WI38 (cell line): ENCODE measurements around the gene NDUFB3.

ENCODE experiments used
- H3K4me3 ChIP-seq: 2 replicates; pipeline ENCODE4 v1.5.1; 2011; ENCODE audit warnings: low read depth, mild to moderate bottlenecking, control low read depth, low read length
- TF ChIP-seq, protein P1 (sequence below): IDR thresholded peaks from 2 replicates; pipeline ENCODE4 v1.5.1; 2012; ENCODE audit warnings: low read depth, mild to moderate bottlenecking, control low read depth, low read length

The NDUFB3 gene

DNA sequence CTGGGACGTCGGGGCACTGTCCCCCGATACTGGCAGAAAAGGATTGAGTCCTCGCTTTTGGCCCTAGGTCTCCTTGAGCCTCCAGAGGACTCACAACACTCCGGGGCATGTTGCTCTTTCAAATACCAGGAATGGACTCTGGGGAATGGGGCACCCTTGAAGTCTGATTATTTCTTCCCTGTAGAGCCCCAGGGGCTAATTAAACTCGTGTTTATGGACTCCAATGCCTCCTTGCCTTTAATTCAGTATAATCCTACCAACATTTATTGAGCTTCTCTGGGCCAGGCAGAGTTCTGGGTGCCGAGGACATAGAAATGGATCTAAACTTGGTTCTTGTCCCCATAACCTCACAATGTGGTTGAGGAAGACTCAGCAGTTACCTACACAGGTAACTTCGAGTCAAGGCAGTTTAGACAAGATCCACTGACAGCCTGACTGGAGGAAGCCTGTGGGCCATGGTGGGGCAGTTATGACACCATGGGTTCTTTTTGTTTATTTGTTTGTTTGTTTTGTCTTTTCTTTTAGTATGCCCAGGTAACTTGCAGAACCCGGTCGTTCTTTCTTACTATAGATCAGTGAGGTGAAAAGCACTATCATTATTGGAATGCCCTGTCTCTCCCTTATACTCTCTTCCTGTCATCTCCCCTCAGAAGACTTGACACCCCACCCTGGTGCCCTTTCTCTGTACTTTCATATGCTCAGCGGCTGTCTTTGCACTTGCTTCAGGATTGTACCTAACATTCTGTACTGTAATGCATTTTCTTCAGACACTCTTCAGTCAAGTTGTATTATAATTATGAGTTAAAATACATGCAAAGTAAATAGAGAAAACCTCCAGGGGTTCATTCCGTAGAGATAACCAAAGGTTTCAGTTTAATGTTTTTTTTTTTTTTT is 47.4 kb downstream of the NDUFB3 start:
- H3K4me3 ChIP-seq, result peak overlapping the region; percentile 63
- TF ChIP-seq, protein P1, sequence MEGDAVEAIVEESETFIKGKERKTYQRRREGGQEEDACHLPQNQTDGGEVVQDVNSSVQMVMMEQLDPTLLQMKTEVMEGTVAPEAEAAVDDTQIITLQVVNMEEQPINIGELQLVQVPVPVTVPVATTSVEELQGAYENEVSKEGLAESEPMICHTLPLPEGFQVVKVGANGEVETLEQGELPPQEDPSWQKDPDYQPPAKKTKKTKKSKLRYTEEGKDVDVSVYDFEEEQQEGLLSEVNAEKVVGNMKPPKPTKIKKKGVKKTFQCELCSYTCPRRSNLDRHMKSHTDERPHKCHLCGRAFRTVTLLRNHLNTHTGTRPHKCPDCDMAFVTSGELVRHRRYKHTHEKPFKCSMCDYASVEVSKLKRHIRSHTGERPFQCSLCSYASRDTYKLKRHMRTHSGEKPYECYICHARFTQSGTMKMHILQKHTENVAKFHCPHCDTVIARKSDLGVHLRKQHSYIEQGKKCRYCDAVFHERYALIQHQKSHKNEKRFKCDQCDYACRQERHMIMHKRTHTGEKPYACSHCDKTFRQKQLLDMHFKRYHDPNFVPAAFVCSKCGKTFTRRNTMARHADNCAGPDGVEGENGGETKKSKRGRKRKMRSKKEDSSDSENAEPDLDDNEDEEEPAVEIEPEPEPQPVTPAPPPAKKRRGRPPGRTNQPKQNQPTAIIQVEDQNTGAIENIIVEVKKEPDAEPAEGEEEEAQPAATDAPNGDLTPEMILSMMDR, result no peak

DNA sequence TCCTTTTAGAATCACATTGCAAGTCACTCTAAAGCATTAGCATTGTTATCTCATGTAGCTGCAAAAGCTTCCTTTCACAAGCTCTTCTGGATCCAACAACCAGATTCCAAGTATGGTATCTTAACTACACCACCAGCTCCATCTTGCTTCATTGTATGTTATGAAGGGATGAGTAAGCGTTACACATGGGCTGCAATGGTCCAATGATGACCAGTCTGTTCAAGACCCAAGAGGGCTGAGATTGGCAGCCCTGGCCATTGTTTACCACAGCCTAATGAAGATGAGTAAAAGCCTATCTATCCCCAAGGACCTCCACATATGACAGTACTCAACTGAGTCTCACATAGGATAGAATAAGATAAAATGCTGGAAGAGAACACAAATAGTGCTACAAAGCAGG is 50.5 kb downstream of the NDUFB3 start:
- H3K4me3 ChIP-seq, result no peak overlapping the region
- TF ChIP-seq, protein P1, result no peak

DNA sequence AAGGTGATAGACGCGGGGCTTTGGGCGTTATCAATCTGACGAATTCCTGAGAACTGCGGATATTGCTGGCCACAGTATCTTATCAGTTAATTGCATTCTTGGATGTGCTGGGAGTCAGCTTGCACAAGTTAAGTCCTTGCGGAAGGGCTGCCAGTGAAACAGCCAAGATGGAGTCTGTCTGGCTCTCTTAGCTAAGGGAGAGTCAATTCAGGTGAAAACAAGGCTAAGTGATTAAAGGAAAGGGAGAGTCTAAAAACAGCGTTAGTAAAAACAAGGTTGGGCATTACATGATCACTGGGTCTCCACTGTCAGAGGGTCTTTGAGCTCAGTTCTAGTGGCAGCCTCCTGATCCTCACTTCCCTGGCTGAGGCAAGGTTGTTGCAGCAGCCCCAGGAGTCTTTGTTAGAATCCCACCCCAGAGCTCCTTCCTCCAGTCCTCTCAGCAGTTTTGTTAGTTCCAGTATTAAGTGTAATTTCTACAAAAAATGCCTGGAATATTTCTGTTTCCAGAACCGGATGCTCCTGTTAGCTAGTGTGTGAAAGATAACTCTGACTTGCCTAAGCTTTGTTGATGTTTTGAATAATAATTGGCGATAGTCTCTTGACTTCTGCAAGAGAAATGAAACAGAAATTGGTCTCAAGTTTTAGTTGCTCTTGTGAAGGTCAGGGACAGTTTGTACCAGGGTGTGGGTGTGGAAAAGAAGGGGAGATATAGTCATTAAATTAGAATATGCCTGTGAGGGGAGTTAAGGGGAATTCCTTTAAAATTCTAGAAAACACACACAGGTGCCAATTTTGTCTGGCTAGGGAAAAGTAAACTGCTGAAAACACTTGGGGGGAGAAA is 54.7 kb downstream of the NDUFB3 start:
- H3K4me3 ChIP-seq, result peak overlapping the region; percentile 25

DNA sequence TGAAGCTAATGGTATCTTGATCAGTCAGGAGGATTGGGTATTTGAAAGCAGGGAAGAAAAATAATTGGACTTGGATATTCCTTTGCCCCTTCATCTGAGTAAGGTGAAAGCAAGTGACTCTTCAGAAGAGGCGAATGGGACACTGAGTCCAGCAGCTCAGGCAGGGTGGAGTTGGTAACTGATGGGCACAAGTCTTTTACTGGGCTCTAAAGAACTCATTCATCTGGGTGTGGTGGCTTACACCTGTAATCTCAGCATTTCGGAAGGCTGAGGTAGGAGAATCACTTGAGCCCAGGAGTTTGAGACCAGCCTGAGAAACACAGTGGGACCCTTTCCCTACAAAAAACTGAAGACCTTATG is 55.3 kb downstream of the NDUFB3 start:
- H3K4me3 ChIP-seq, result peak overlapping the region; percentile 25

More for the DNA sequence above, 54.7 kb downstream of the NDUFB3 start:
- TF ChIP-seq, protein P1, result no peak

DNA sequence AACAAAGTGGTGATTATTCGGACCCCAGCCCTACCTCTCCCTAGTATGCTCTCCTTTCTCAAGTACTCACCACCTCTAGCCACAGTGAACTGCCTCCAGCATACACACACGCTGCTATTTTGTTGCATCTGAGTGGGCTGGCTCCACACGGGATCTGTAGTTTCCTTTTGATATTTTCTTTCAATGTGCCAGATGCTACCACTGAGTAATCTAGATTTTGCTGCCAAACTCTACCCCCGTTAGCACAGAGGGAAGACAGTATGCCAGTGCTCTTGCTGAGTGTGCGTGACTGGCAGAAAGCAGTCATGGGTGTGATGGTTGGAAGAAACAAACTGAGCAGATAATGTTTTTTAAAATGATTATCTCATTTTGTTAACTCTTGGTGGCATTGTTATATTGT is 55.8 kb downstream of the NDUFB3 start:
- TF ChIP-seq, protein P1, result no peak
- H3K4me3 ChIP-seq, result no peak overlapping the region

More for the DNA sequence above, 55.3 kb downstream of the NDUFB3 start:
- TF ChIP-seq, protein P1, result no peak

DNA sequence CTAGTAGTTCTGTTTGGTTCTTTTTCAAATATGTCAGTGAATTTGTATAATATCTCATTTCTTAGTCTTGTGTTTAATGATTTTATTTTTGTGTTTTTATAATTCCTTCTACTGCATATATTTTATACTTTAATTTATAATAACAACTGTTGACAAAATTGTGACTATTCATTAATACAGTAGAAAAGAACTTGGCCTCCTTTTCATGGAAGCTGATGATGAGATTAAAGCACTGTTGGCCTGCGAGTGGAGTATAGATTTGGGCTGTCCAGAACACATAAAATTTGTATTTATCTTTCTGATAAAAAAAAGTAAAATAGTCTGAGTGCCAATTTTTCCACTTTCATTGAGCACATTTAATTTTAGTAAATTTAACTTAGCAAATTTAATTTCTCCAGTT is 56.2 kb downstream of the NDUFB3 start:
- TF ChIP-seq, protein P1, result no peak
- no peak overlapping the region for H3K4me3 ChIP-seq
